Measurements from ENCODE around the gene TGM1.
A peak's percentile ranks its signal among the peaks of the same experiment; 100 is the strongest.

Gene TGM1

GRCh38 chr14:24271834-24272263 is 8.9 kb upstream of the TGM1 start:
- Mint-ChIP-seq H3K36me3 (ENCODE audit: insufficient read depth) (peaks cover 26% of the 10 kb centered on the region), H3K27me3 (no peaks in the 10 kb centered on the region), H3K4me3 (peak overlapping the region; percentile 83 to 93), H3K9me3 (no peaks in the 10 kb centered on the region), H3K27ac (peak overlapping the region; percentile 80 to 94), H3K4me1 (ENCODE audit: low read depth in 2 of 2) (peaks cover 22 to 33% of the 10 kb centered on the region in 2 donors)
- ATAC-seq (replicated peaks) (no peak), DNase-seq (no peak)

GRCh38 chr14:24271134-24271833 is 8.3 kb upstream of the TGM1 start, which contains the start of gene RABGGTA:
TSS of gene RABGGTA (minus strand) at chr14:24271597. CDS start at chr14:24271115, 482 bp downstream.
- Mint-ChIP-seq H3K4me3 (peak within 1 kb of the TSS; percentile 83 to 93), H3K27me3 (no peaks in the 10 kb centered on the region), H3K36me3 (ENCODE audit: insufficient read depth) (peaks cover 31% of the 10 kb centered on the region), H3K9me3 (no peaks in the 10 kb centered on the region), H3K27ac (peak within 1 kb of the TSS; percentile 80 to 94), H3K4me1 (ENCODE audit: low read depth in 2 of 2) (peaks cover 24 to 34% of the 10 kb centered on the region in 2 donors)
- DNase-seq (peak; percentile 91 to 92 (median 92)), ATAC-seq (replicated peaks) (peak; percentile 87)

GRCh38 chr14:24270537-24271133 is 7.7 kb upstream of the TGM1 start:
- ATAC-seq (replicated peaks) (peak; percentile 2), DNase-seq (no peak)
- no peaks in the 10 kb centered on the region for H3K27me3 Mint-ChIP-seq
- H3K36me3 Mint-ChIP-seq (ENCODE audit: insufficient read depth), result peaks cover 34% of the 10 kb centered on the region
- peaks cover 24 to 34% of the 10 kb centered on the region in 2 donors for H3K4me1 Mint-ChIP-seq (ENCODE audit: low read depth in 2 of 2)
- H3K27ac Mint-ChIP-seq, result peak overlapping the region; percentile 80 to 94
- H3K9me3 Mint-ChIP-seq, result no peaks in the 10 kb centered on the region
- H3K4me3 Mint-ChIP-seq, result peak overlapping the region; percentile 83 to 93

- no peak for ATAC-seq (replicated peaks)
Observed at GRCh38 chr14:24269910-24270536, 7.0 kb upstream of the TGM1 start.

GRCh38 chr14:24269368-24269767 is 6.4 kb upstream of the TGM1 start:
- Mint-ChIP-seq H3K4me1 (ENCODE audit: low read depth in 2 of 2) (peaks cover 24 to 34% of the 10 kb centered on the region in 2 donors), H3K27me3 (no peaks in the 10 kb centered on the region), H3K4me3 (peak overlapping the region in 1 of 2 donors; percentile 18), H3K27ac (no peak overlapping the region), H3K36me3 (ENCODE audit: insufficient read depth) (peaks cover 36% of the 10 kb centered on the region), H3K9me3 (no peaks in the 10 kb centered on the region)
- DNase-seq (no peak), ATAC-seq (replicated peaks) (no peak)

More at GRCh38 chr14:24269910-24270536, 7.0 kb upstream of the TGM1 start:
- no peaks in the 10 kb centered on the region for H3K9me3 Mint-ChIP-seq
- peak overlapping the region in 1 of 2 donors; percentile 94 for H3K27ac Mint-ChIP-seq
- H3K4me3 Mint-ChIP-seq, result peak overlapping the region; percentile 83 to 93
- no peak for DNase-seq
- H3K27me3 Mint-ChIP-seq, result no peaks in the 10 kb centered on the region
- peaks cover 34% of the 10 kb centered on the region for H3K36me3 Mint-ChIP-seq (ENCODE audit: insufficient read depth)
- peaks cover 24 to 34% of the 10 kb centered on the region in 2 donors for H3K4me1 Mint-ChIP-seq (ENCODE audit: low read depth in 2 of 2)

GRCh38 chr14:24268225-24268624 is 5.2 kb upstream of the TGM1 start:
- H3K27me3 Mint-ChIP-seq, result no peaks in the 10 kb centered on the region
- no peak for DNase-seq
- H3K36me3 Mint-ChIP-seq (ENCODE audit: insufficient read depth), result peaks cover 36% of the 10 kb centered on the region
- ATAC-seq (replicated peaks), result no peak
- no peaks in the 10 kb centered on the region for H3K9me3 Mint-ChIP-seq
- no peak overlapping the region for H3K4me3 Mint-ChIP-seq
- H3K27ac Mint-ChIP-seq, result no peak overlapping the region
- H3K4me1 Mint-ChIP-seq (ENCODE audit: low read depth in 2 of 2), result peaks cover 24 to 34% of the 10 kb centered on the region in 2 donors

GRCh38 chr14:24267516-24267915 is 4.5 kb upstream of the TGM1 start:
- ATAC-seq (replicated peaks), result no peak
- H3K27me3 Mint-ChIP-seq, result no peaks in the 10 kb centered on the region

GRCh38 chr14:24266344-24267244 is 3.6 kb upstream of the TGM1 start:
- Mint-ChIP-seq H3K4me1 (ENCODE audit: low read depth in 2 of 2) (peaks cover 16 to 21% of the 10 kb centered on the region in 2 donors), H3K36me3 (ENCODE audit: insufficient read depth) (peaks cover 39% of the 10 kb centered on the region), H3K27ac (peak overlapping the region; percentile 16 to 63), H3K27me3 (no peaks in the 10 kb centered on the region), H3K4me3 (no peak overlapping the region), H3K9me3 (no peaks in the 10 kb centered on the region)
- no peak for DNase-seq
- ATAC-seq (replicated peaks), result no peak

More at GRCh38 chr14:24267516-24267915, 4.5 kb upstream of the TGM1 start:
- DNase-seq, result no peak
- Mint-ChIP-seq H3K4me3 (no peak overlapping the region), H3K27ac (peak overlapping the region in 1 of 2 donors; percentile 16), H3K9me3 (no peaks in the 10 kb centered on the region), H3K36me3 (ENCODE audit: insufficient read depth) (peaks cover 38% of the 10 kb centered on the region), H3K4me1 (ENCODE audit: low read depth in 2 of 2) (peaks cover 23 to 30% of the 10 kb centered on the region in 2 donors)

GRCh38 chr14:24264298-24264697 is 1.3 kb upstream of the TGM1 start:
- peaks cover 7 to 9% of the 10 kb centered on the region in 2 donors for H3K4me1 Mint-ChIP-seq (ENCODE audit: low read depth in 2 of 2)
- no peak for ATAC-seq (replicated peaks)
- H3K27me3 Mint-ChIP-seq, result no peaks in the 10 kb centered on the region
- H3K27ac Mint-ChIP-seq, result no peak overlapping the region
- no peak for DNase-seq
- H3K9me3 Mint-ChIP-seq, result no peaks in the 10 kb centered on the region
- H3K4me3 Mint-ChIP-seq, result no peak overlapping the region
- peaks cover 28% of the 10 kb centered on the region for H3K36me3 Mint-ChIP-seq (ENCODE audit: insufficient read depth)

GRCh38 chr14:24263848-24264247 is 871 bp upstream of the TGM1 start:
- Mint-ChIP-seq H3K4me3 (no peak overlapping the region), H3K36me3 (ENCODE audit: insufficient read depth) (peaks cover 24% of the 10 kb centered on the region), H3K27me3 (no peaks in the 10 kb centered on the region), H3K27ac (no peak overlapping the region), H3K4me1 (ENCODE audit: low read depth in 2 of 2) (peaks cover 6 to 8% of the 10 kb centered on the region in 2 donors), H3K9me3 (no peaks in the 10 kb centered on the region)
- ATAC-seq (replicated peaks) (no peak), DNase-seq (no peak)

GRCh38 chr14:24261969-24262327 is 1.0 kb downstream of the TGM1 start:
- DNase-seq, result no peak
- no peak for ATAC-seq (replicated peaks)

GRCh38 chr14:24261256-24261968 is 1.6 kb downstream of the TGM1 start:
- Mint-ChIP-seq H3K36me3 (ENCODE audit: insufficient read depth) (peaks cover 9% of the 10 kb centered on the region), H3K27ac (no peak overlapping the region), H3K27me3 (no peaks in the 10 kb centered on the region), H3K4me3 (no peak overlapping the region), H3K9me3 (no peaks in the 10 kb centered on the region), H3K4me1 (ENCODE audit: low read depth in 2 of 2) (no peaks in the 10 kb centered on the region)
- ATAC-seq (replicated peaks) (no peak), DNase-seq (no peak)

More at GRCh38 chr14:24261969-24262327, 1.0 kb downstream of the TGM1 start:
- Mint-ChIP-seq H3K4me3 (no peak overlapping the region), H3K4me1 (ENCODE audit: low read depth in 2 of 2) (peaks cover 2 to 3% of the 10 kb centered on the region in 2 donors), H3K27me3 (no peaks in the 10 kb centered on the region), H3K9me3 (no peaks in the 10 kb centered on the region), H3K27ac (no peak overlapping the region), H3K36me3 (ENCODE audit: insufficient read depth) (peaks cover 15% of the 10 kb centered on the region)
